Measurements from ENCODE around the gene ADAMTS12. TPM values are rescaled to one million over a fixed set of nuclear protein-coding genes. Genes with fewer than 3 reads are reported as not detected.

Gene ADAMTS12
- total and polyA plus RNA-seq, 2 experiments from 2014 or later, result 9.1 to 17.1 TPM

DNA sequence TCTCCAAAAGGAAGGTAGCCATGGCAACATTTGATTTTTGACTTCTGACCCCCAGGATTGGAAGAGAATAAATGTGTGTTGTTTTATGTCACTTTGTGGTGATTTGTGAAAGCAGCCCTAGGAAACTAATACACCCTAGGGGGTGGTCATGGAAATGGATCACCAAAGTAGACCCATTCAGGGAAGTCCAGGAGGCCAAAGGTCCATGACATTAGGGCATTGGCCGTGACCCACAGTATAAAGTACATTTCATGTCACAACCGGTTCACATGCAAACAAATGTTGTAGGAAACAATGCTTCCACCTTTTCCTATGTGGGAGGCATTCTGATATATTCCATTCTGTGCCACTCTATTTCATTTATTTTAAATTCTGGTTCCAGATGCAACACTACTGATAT, 128.4 kb downstream of the ADAMTS12 start (continued):
- TF ChIP-seq, protein P1, sequence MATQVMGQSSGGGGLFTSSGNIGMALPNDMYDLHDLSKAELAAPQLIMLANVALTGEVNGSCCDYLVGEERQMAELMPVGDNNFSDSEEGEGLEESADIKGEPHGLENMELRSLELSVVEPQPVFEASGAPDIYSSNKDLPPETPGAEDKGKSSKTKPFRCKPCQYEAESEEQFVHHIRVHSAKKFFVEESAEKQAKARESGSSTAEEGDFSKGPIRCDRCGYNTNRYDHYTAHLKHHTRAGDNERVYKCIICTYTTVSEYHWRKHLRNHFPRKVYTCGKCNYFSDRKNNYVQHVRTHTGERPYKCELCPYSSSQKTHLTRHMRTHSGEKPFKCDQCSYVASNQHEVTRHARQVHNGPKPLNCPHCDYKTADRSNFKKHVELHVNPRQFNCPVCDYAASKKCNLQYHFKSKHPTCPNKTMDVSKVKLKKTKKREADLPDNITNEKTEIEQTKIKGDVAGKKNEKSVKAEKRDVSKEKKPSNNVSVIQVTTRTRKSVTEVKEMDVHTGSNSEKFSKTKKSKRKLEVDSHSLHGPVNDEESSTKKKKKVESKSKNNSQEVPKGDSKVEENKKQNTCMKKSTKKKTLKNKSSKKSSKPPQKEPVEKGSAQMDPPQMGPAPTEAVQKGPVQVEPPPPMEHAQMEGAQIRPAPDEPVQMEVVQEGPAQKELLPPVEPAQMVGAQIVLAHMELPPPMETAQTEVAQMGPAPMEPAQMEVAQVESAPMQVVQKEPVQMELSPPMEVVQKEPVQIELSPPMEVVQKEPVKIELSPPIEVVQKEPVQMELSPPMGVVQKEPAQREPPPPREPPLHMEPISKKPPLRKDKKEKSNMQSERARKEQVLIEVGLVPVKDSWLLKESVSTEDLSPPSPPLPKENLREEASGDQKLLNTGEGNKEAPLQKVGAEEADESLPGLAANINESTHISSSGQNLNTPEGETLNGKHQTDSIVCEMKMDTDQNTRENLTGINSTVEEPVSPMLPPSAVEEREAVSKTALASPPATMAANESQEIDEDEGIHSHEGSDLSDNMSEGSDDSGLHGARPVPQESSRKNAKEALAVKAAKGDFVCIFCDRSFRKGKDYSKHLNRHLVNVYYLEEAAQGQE (IDR thresholded peaks at IDR 0.05; ENCODE audit: unreplicated experiment), result no peak

DNA sequence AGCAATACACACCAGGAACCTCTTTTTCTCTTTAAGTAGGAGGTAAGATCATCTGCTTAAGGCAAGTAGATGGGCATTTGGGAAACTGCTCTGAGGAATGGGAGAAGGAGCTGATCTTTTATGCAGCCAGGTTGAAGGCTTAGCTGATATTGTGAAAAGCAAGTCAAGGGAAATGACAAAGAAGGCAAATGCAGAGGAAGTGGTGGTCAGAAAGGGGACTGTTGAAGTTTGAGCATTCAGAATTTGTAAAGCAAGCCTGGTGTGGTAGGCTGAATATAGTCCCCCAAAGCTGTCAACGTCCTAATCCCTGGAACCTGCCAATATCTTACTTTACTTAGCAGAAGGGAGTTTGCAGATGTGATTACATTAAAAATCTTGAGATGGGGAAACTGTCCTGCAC, 128.9 kb downstream of the ADAMTS12 start:
- ATAC-seq (no peak), DNase-seq (ENCODE audit: low spot score) (no peak)
- no peaks in the 10 kb centered on the region for H3K9me3 Mint-ChIP-seq
- no peaks in the 10 kb centered on the region for H3K27me3 ChIP-seq (ENCODE audit: insufficient read depth)
- H3K9me2 ChIP-seq (ENCODE audit: insufficient read depth), result no peaks in the 10 kb centered on the region
- peaks cover 56% of the 10 kb centered on the region for H3K4me1 Mint-ChIP-seq
- no peaks in the 10 kb centered on the region for H3K36me3 Mint-ChIP-seq (ENCODE audit: low read depth)
- H3K4me3 ChIP-seq, result no peak overlapping the region
- no peaks in the 10 kb centered on the region for H3K36me3 ChIP-seq (ENCODE audit: insufficient read depth)
- TF ChIP-seq ZNF331 (CRISPR knock-in tag; IDR thresholded peaks at IDR 0.05; ENCODE audit: low read depth), result no peak
- TF ChIP-seq STAT1 (IDR thresholded peaks at IDR 0.05; ENCODE audit: unreplicated experiment), result no peak
- TF ChIP-seq, protein P2, sequence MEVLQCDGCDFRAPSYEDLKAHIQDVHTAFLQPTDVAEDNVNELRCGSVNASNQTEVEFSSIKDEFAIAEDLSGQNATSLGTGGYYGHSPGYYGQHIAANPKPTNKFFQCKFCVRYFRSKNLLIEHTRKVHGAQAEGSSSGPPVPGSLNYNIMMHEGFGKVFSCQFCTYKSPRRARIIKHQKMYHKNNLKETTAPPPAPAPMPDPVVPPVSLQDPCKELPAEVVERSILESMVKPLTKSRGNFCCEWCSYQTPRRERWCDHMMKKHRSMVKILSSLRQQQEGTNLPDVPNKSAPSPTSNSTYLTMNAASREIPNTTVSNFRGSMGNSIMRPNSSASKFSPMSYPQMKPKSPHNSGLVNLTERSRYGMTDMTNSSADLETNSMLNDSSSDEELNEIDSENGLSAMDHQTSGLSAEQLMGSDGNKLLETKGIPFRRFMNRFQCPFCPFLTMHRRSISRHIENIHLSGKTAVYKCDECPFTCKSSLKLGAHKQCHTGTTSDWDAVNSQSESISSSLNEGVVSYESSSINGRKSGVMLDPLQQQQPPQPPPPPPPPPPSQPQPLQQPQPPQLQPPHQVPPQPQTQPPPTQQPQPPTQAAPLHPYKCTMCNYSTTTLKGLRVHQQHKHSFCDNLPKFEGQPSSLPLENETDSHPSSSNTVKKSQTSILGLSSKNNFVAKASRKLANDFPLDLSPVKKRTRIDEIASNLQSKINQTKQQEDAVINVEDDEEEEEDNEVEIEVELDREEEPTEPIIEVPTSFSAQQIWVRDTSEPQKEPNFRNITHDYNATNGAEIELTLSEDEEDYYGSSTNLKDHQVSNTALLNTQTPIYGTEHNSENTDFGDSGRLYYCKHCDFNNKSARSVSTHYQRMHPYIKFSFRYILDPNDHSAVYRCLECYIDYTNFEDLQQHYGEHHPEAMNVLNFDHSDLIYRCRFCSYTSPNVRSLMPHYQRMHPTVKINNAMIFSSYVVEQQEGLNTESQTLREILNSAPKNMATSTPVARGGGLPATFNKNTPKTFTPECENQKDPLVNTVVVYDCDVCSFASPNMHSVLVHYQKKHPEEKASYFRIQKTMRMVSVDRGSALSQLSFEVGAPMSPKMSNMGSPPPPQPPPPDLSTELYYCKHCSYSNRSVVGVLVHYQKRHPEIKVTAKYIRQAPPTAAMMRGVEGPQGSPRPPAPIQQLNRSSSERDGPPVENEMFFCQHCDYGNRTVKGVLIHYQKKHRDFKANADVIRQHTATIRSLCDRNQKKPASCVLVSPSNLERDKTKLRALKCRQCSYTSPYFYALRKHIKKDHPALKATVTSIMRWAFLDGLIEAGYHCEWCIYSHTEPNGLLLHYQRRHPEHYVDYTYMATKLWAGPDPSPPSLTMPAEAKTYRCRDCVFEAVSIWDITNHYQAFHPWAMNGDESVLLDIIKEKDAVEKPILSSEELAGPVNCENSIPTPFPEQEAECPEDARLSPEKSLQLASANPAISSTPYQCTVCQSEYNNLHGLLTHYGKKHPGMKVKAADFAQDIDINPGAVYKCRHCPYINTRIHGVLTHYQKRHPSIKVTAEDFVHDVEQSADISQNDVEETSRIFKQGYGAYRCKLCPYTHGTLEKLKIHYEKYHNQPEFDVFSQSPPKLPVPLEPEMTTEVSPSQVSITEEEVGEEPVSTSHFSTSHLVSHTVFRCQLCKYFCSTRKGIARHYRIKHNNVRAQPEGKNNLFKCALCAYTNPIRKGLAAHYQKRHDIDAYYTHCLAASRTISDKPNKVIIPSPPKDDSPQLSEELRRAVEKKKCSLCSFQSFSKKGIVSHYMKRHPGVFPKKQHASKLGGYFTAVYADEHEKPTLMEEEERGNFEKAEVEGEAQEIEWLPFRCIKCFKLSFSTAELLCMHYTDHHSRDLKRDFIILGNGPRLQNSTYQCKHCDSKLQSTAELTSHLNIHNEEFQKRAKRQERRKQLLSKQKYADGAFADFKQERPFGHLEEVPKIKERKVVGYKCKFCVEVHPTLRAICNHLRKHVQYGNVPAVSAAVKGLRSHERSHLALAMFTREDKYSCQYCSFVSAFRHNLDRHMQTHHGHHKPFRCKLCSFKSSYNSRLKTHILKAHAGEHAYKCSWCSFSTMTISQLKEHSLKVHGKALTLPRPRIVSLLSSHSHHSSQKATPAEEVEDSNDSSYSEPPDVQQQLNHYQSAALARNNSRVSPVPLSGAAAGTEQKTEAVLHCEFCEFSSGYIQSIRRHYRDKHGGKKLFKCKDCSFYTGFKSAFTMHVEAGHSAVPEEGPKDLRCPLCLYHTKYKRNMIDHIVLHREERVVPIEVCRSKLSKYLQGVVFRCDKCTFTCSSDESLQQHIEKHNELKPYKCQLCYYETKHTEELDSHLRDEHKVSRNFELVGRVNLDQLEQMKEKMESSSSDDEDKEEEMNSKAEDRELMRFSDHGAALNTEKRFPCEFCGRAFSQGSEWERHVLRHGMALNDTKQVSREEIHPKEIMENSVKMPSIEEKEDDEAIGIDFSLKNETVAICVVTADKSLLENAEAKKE (CRISPR knock-in tag; IDR thresholded peaks at IDR 0.05), result no peak
- TF ChIP-seq CREB1 (CRISPR knock-in tag; IDR thresholded peaks at IDR 0.05; ENCODE audit: low read depth), result no peak
- peaks cover 53% of the 10 kb centered on the region for H3K4me1 ChIP-seq (ENCODE audit: insufficient read depth)
- H3K79me2 ChIP-seq (replicated peaks; ENCODE audit: insufficient read depth), result peaks cover 5% of the 10 kb centered on the region; the same call in 1 of the 2 replicates
- no peaks in the 10 kb centered on the region for H3F3A ChIP-seq (replicated peaks; ENCODE audit: low read depth)
- no peak overlapping the region for H3K4me3 Mint-ChIP-seq
- peak overlapping the region; percentile 54 for H3K4me2 ChIP-seq
- H2AFZ ChIP-seq, result no peak overlapping the region
- H3K27ac ChIP-seq (ENCODE audit: low read depth), result peak overlapping the region; percentile 67; the same call in 1 of the 2 replicates
- H3K27me3 Mint-ChIP-seq (ENCODE audit: insufficient read depth, low read depth, poor library complexity), result peaks cover 4% of the 10 kb centered on the region
- no peak overlapping the region for H3K27ac Mint-ChIP-seq
- H4K20me1 ChIP-seq (replicated peaks; ENCODE audit: insufficient read depth), result no peaks in the 10 kb centered on the region

Data from GM23338 (cell line).